K562 (cell line): ENCODE results near the gene ATP6V0E1.

ENCODE experiments used
- EZH2 ChIP-seq: IDR thresholded peaks from 2 replicates; pipeline ENCODE4 v1.6.1; 2012; ENCODE audit warnings: low read depth, mild to moderate bottlenecking, inconsistent platforms, low read length, borderline replicate concordance
- HMG20B ChIP-seq: fragments of 250-450 bp; sonication (Bioruptor Pico); IDR thresholded peaks from 2 replicates; pipeline ENCODE4 v1.5.0; 2021; ENCODE audit warnings: mild to moderate bottlenecking
- NFIC ChIP-seq: fragments of 450-650 bp; IDR thresholded peaks from 2 replicates; pipeline ENCODE4 v1.6.1; 2017; ENCODE audit warnings: mild to moderate bottlenecking, inconsistent platforms
- NR3C1 ChIP-seq: sonication (generic); formaldehyde crosslinking; IDR thresholded peaks from 2 replicates; pipeline ENCODE4 v1.8.1; 2022; ENCODE audit warnings: missing genetic modification reagents
- POLR2A ChIP-seq: fragments of 450-650 bp; conservative IDR thresholded peaks from 2 replicates; pipeline ENCODE4 v1.6.1; 2016
- STAG1 ChIP-seq: sonication (generic); formaldehyde crosslinking; IDR thresholded peaks from 2 replicates; pipeline ENCODE4 v1.5.0; 2020; ENCODE audit warnings: missing genetic modification reagents, borderline replicate concordance
- TCF15 ChIP-seq: fragments of 250-450 bp; sonication (Bioruptor Pico); IDR thresholded peaks from 2 replicates; pipeline ENCODE4 v1.8.0; 2022; ENCODE audit warnings: moderate library complexity, mild to moderate bottlenecking, inconsistent platforms
- TF ChIP-seq, protein P1 (sequence below), 3 experiments: IDR thresholded peaks in 2 of 3; conservative IDR thresholded peaks in 1 of 3; 2 replicates each; pipeline ENCODE4 v1.5.1; 2011 to 2012; ENCODE audit warnings: low read length in 3 of 3, mild to moderate bottlenecking in 3 of 3, control low read depth in 2 of 3, improper control_type of control experiment in 1 of 3, inconsistent platforms in 1 of 3, low read depth in 1 of 3, mixed read lengths in 1 of 3, moderate library complexity in 1 of 3; ENCODE audit not compliant: insufficient read depth in 2 of 3

GRCh38 chr5:173004447-173004846, 20.9 kb downstream of the ATP6V0E1 start:
- TF ChIP-seq STAG1 (CRISPR knock-in tag): no peak
- TF ChIP-seq NFIC: no peak
- TF ChIP-seq, protein P1, sequence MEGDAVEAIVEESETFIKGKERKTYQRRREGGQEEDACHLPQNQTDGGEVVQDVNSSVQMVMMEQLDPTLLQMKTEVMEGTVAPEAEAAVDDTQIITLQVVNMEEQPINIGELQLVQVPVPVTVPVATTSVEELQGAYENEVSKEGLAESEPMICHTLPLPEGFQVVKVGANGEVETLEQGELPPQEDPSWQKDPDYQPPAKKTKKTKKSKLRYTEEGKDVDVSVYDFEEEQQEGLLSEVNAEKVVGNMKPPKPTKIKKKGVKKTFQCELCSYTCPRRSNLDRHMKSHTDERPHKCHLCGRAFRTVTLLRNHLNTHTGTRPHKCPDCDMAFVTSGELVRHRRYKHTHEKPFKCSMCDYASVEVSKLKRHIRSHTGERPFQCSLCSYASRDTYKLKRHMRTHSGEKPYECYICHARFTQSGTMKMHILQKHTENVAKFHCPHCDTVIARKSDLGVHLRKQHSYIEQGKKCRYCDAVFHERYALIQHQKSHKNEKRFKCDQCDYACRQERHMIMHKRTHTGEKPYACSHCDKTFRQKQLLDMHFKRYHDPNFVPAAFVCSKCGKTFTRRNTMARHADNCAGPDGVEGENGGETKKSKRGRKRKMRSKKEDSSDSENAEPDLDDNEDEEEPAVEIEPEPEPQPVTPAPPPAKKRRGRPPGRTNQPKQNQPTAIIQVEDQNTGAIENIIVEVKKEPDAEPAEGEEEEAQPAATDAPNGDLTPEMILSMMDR (IDR thresholded peaks at IDR 0.05 in 2 of 3, conservative IDR thresholded peaks at IDR 0.05 in 1 of 3; ENCODE audit: insufficient read depth in 2 of 3, low read depth in 1 of 3, low read length in 3 of 3): no peak
- TF ChIP-seq HMG20B: no peak
- no peak for TF ChIP-seq TCF15
- no peak for TF ChIP-seq EZH2
- no peak for TF ChIP-seq POLR2A
- no peak for TF ChIP-seq NR3C1
